Central memory CD8-positive, alpha-beta T cell (primary cell): Measurements from ENCODE around the gene NRXN3.

Experiments
- ATAC-seq: fragments of 150-1000 bp; cut with Tn5 transposase; replicated peaks from 2 replicates; pipeline ENCODE4 v1.10.0; 2022; ENCODE audit warnings: mild to moderate bottlenecking, moderate FRiP score, moderate number of reproducible peaks; ENCODE audit not compliant: poor library complexity, severe bottlenecking; ENCODE audit errors: extremely low read depth
- DNase-seq, 2 donors: peaks; one replicate each; pipeline ENCODE4 v3.0.0; 2021; ENCODE audit warnings: low spot score in 2 of 2
- H3K27ac Mint-ChIP-seq: one replicate; pipeline ENCODE4 v1.8.0; 2022; ENCODE audit warnings: low read depth, mild to moderate bottlenecking, moderate library complexity, mixed read lengths
- H3K27me3 Mint-ChIP-seq: one replicate; pipeline ENCODE4 v1.8.0; 2022; ENCODE audit warnings: mixed read lengths
- H3K36me3 Mint-ChIP-seq: one replicate; pipeline ENCODE4 v1.8.0; 2022; ENCODE audit warnings: mild to moderate bottlenecking, moderate library complexity, mixed read lengths; ENCODE audit not compliant: insufficient read depth
- H3K4me1 Mint-ChIP-seq: one replicate; pipeline ENCODE4 v1.8.0; 2022; ENCODE audit warnings: mixed read lengths
- H3K4me3 Mint-ChIP-seq: one replicate; pipeline ENCODE4 v1.8.0; 2022; ENCODE audit warnings: mild to moderate bottlenecking, moderate library complexity, mixed read lengths
- H3K9me3 Mint-ChIP-seq: one replicate; pipeline ENCODE4 v1.8.0; 2022; ENCODE audit warnings: mixed read lengths

Gene NRXN3

GRCh38 chr14:78345131-78345744 lies 175.1 kb downstream of the NRXN3 start:
- Mint-ChIP-seq H3K27me3 (no peaks in the 10 kb centered on the region), H3K9me3 (no peaks in the 10 kb centered on the region), H3K4me1 (no peaks in the 10 kb centered on the region), H3K4me3 (no peak overlapping the region), H3K27ac (no peak overlapping the region), H3K36me3 (peaks cover under 1% of the 10 kb centered on the region)
- DNase-seq (no peak), ATAC-seq (no peak)

GRCh38 chr14:78346747-78347146 lies 176.6 kb downstream of the NRXN3 start:
- H3K27me3 Mint-ChIP-seq: no peaks in the 10 kb centered on the region
- no peak for ATAC-seq
- no peak overlapping the region for H3K4me3 Mint-ChIP-seq
- DNase-seq: no peak
- H3K4me1 Mint-ChIP-seq: no peaks in the 10 kb centered on the region
- H3K27ac Mint-ChIP-seq: no peak overlapping the region
- peaks cover 1% of the 10 kb centered on the region for H3K36me3 Mint-ChIP-seq
- no peaks in the 10 kb centered on the region for H3K9me3 Mint-ChIP-seq

GRCh38 chr14:78355109-78355508 lies 184.9 kb downstream of the NRXN3 start:
- H3K27ac Mint-ChIP-seq: no peak overlapping the region
- H3K27me3 Mint-ChIP-seq: peaks cover 7% of the 10 kb centered on the region
- H3K9me3 Mint-ChIP-seq: peaks cover 6% of the 10 kb centered on the region
- no peaks in the 10 kb centered on the region for H3K4me1 Mint-ChIP-seq
- DNase-seq: no peak
- ATAC-seq: no peak
- no peak overlapping the region for H3K4me3 Mint-ChIP-seq
- H3K36me3 Mint-ChIP-seq: peaks cover 1% of the 10 kb centered on the region

GRCh38 chr14:78356391-78356790 lies 186.2 kb downstream of the NRXN3 start:
- H3K4me3 Mint-ChIP-seq: no peak overlapping the region
- H3K27ac Mint-ChIP-seq: no peak overlapping the region
- H3K4me1 Mint-ChIP-seq: no peaks in the 10 kb centered on the region
- peaks cover 6% of the 10 kb centered on the region for H3K9me3 Mint-ChIP-seq
- ATAC-seq (no peak), DNase-seq (no peak)
- H3K36me3 Mint-ChIP-seq: no peaks in the 10 kb centered on the region
- peaks cover 9% of the 10 kb centered on the region for H3K27me3 Mint-ChIP-seq

GRCh38 chr14:78358591-78358990 lies 188.4 kb downstream of the NRXN3 start:
- ATAC-seq: no peak
- peaks cover 9% of the 10 kb centered on the region for H3K27me3 Mint-ChIP-seq
- H3K9me3 Mint-ChIP-seq: peaks cover 6% of the 10 kb centered on the region
- H3K4me3 Mint-ChIP-seq: no peak overlapping the region
- no peak overlapping the region for H3K27ac Mint-ChIP-seq
- no peaks in the 10 kb centered on the region for H3K36me3 Mint-ChIP-seq
- DNase-seq: no peak
- no peaks in the 10 kb centered on the region for H3K4me1 Mint-ChIP-seq

GRCh38 chr14:78359581-78359980 lies 189.4 kb downstream of the NRXN3 start:
- Mint-ChIP-seq H3K27me3 (peaks cover 9% of the 10 kb centered on the region), H3K27ac (no peak overlapping the region), H3K36me3 (no peaks in the 10 kb centered on the region), H3K4me3 (no peak overlapping the region), H3K9me3 (peaks cover 6% of the 10 kb centered on the region), H3K4me1 (no peaks in the 10 kb centered on the region)
- no peak for ATAC-seq
- no peak for DNase-seq

GRCh38 chr14:78363008-78363407 lies 192.8 kb downstream of the NRXN3 start:
- ATAC-seq (no peak), DNase-seq (no peak)
- H3K4me3 Mint-ChIP-seq: no peak overlapping the region
- no peak overlapping the region for H3K27ac Mint-ChIP-seq
- no peaks in the 10 kb centered on the region for H3K4me1 Mint-ChIP-seq
- no peaks in the 10 kb centered on the region for H3K36me3 Mint-ChIP-seq
- peaks cover 9% of the 10 kb centered on the region for H3K27me3 Mint-ChIP-seq
- peaks cover 5% of the 10 kb centered on the region for H3K9me3 Mint-ChIP-seq

- H3K4me3 Mint-ChIP-seq: no peak overlapping the region
- no peaks in the 10 kb centered on the region for H3K27me3 Mint-ChIP-seq
- no peaks in the 10 kb centered on the region for H3K36me3 Mint-ChIP-seq
- H3K4me1 Mint-ChIP-seq: no peaks in the 10 kb centered on the region
- H3K9me3 Mint-ChIP-seq: peaks cover 5% of the 10 kb centered on the region
- DNase-seq (no peak), ATAC-seq (no peak)
- H3K27ac Mint-ChIP-seq: no peak overlapping the region
Observed at GRCh38 chr14:78367355-78367754, 197.2 kb downstream of the NRXN3 start.

- no peaks in the 10 kb centered on the region for H3K4me1 Mint-ChIP-seq
- no peak overlapping the region for H3K27ac Mint-ChIP-seq
- H3K36me3 Mint-ChIP-seq: no peaks in the 10 kb centered on the region
- H3K27me3 Mint-ChIP-seq: no peaks in the 10 kb centered on the region
- H3K4me3 Mint-ChIP-seq: no peak overlapping the region
- peaks cover 12% of the 10 kb centered on the region for H3K9me3 Mint-ChIP-seq
- DNase-seq (no peak), ATAC-seq (no peak)
Observed at GRCh38 chr14:78383060-78383459, 212.9 kb downstream of the NRXN3 start.

GRCh38 chr14:78398216-78398615 lies 228.0 kb downstream of the NRXN3 start:
- Mint-ChIP-seq H3K27ac (no peak overlapping the region), H3K4me1 (no peaks in the 10 kb centered on the region), H3K27me3 (no peaks in the 10 kb centered on the region), H3K4me3 (no peak overlapping the region), H3K9me3 (no peaks in the 10 kb centered on the region), H3K36me3 (no peaks in the 10 kb centered on the region)
- DNase-seq (no peak), ATAC-seq (no peak)

- H3K4me1 Mint-ChIP-seq: no peaks in the 10 kb centered on the region
- no peaks in the 10 kb centered on the region for H3K27me3 Mint-ChIP-seq
- no peaks in the 10 kb centered on the region for H3K36me3 Mint-ChIP-seq
- DNase-seq (no peak), ATAC-seq (no peak)
- no peaks in the 10 kb centered on the region for H3K9me3 Mint-ChIP-seq
- H3K4me3 Mint-ChIP-seq: no peak overlapping the region
- no peak overlapping the region for H3K27ac Mint-ChIP-seq
Observed at GRCh38 chr14:78399316-78399889, 229.2 kb downstream of the NRXN3 start.

GRCh38 chr14:78401866-78402265 lies 231.7 kb downstream of the NRXN3 start:
- no peak overlapping the region for H3K4me3 Mint-ChIP-seq
- DNase-seq (no peak), ATAC-seq (no peak)
- H3K27ac Mint-ChIP-seq: no peak overlapping the region
- no peaks in the 10 kb centered on the region for H3K9me3 Mint-ChIP-seq
- no peaks in the 10 kb centered on the region for H3K27me3 Mint-ChIP-seq
- no peaks in the 10 kb centered on the region for H3K36me3 Mint-ChIP-seq
- no peaks in the 10 kb centered on the region for H3K4me1 Mint-ChIP-seq

- no peaks in the 10 kb centered on the region for H3K36me3 Mint-ChIP-seq
- H3K4me3 Mint-ChIP-seq: no peak overlapping the region
- H3K4me1 Mint-ChIP-seq: no peaks in the 10 kb centered on the region
- H3K27ac Mint-ChIP-seq: no peak overlapping the region
- no peaks in the 10 kb centered on the region for H3K27me3 Mint-ChIP-seq
- ATAC-seq (no peak), DNase-seq (no peak)
- peaks cover 5% of the 10 kb centered on the region for H3K9me3 Mint-ChIP-seq
Observed at GRCh38 chr14:78403278-78403815, 233.2 kb downstream of the NRXN3 start.
